NCI-H82 treated with DMSO at 0.1 percent for 48 hours (cell line): ENCODE measurements around the gene CYB5R3.

ENCODE experiments used
- DNase-seq: peaks from one replicate; lab custom pipeline; 2025; ENCODE audit not compliant: unreplicated experiment; lab: John Stamatoyannopoulos, UW

The CYB5R3 gene

GRCh38 chr22:42646569-42647525 lies 2.3 kb downstream of the CYB5R3 start:
- DNase-seq: no peak

GRCh38 chr22:42645938-42646568 lies 3.1 kb downstream of the CYB5R3 start:
- DNase-seq: no peak

GRCh38 chr22:42645341-42645937 lies 3.8 kb downstream of the CYB5R3 start:
- DNase-seq: no peak

GRCh38 chr22:42644422-42645340 lies 4.5 kb downstream of the CYB5R3 start:
- no peak for DNase-seq

GRCh38 chr22:42643634-42644421 lies 5.4 kb downstream of the CYB5R3 start:
- DNase-seq: no peak

- no peak for DNase-seq
Observed at GRCh38 chr22:42642806-42643633, 6.2 kb downstream of the CYB5R3 start.

- no peak for DNase-seq
Observed at GRCh38 chr22:42641801-42642413, 7.3 kb downstream of the CYB5R3 start.

GRCh38 chr22:42639541-42640241 lies 9.5 kb downstream of the CYB5R3 start:
- no peak for DNase-seq

GRCh38 chr22:42637555-42637954 lies 11.6 kb downstream of the CYB5R3 start:
- DNase-seq: no peak

- DNase-seq: no peak
Observed at GRCh38 chr22:42636506-42636905, 12.7 kb downstream of the CYB5R3 start.

GRCh38 chr22:42635531-42635930 lies 13.7 kb downstream of the CYB5R3 start:
- no peak for DNase-seq

GRCh38 chr22:42633013-42633412 lies 16.2 kb downstream of the CYB5R3 start:
- DNase-seq: no peak

GRCh38 chr22:42632096-42632495 lies 17.1 kb downstream of the CYB5R3 start:
- DNase-seq: no peak

- DNase-seq: no peak
Observed at GRCh38 chr22:42630901-42631602, 18.1 kb downstream of the CYB5R3 start.

GRCh38 chr22:42630211-42630610 lies 19.0 kb downstream of the CYB5R3 start:
- no peak for DNase-seq

- no peak for DNase-seq
Observed at GRCh38 chr22:42627981-42628380, 21.2 kb downstream of the CYB5R3 start.

- DNase-seq: no peak
Observed at GRCh38 chr22:42626951-42627625, 22.1 kb downstream of the CYB5R3 start.
